ENCODE results near the gene TNN.

The TNN gene

GRCh38 chr1:175148068-175148467, 80.4 kb downstream of the TNN start:
- DNase-seq = no peak

GRCh38 chr1:175150596-175151319, 83.1 kb downstream of the TNN start:
- DNase-seq = no peak

GRCh38 chr1:175152006-175152652, 84.5 kb downstream of the TNN start:
- peak; percentile 51 for DNase-seq

- DNase-seq = peak; percentile 55
Observed at GRCh38 chr1:175154629-175155472, 87.2 kb downstream of the TNN start.

- DNase-seq = no peak
Observed at GRCh38 chr1:175155473-175155856, 87.8 kb downstream of the TNN start.

- DNase-seq = no peak
Observed at GRCh38 chr1:175155936-175156335, 88.3 kb downstream of the TNN start.

GRCh38 chr1:175157200-175157599, 89.6 kb downstream of the TNN start:
- no peak for DNase-seq

- no peak for DNase-seq
Observed at GRCh38 chr1:175158170-175158591, 90.5 kb downstream of the TNN start.

GRCh38 chr1:175162955-175163354, 95.3 kb downstream of the TNN start:
- DNase-seq = no peak

- no peak for DNase-seq
Observed at GRCh38 chr1:175163702-175164101, 96.1 kb downstream of the TNN start.

GRCh38 chr1:175164751-175165150, 97.1 kb downstream of the TNN start:
- no peak for DNase-seq

- DNase-seq = no peak
Observed at GRCh38 chr1:175166746-175167145, 99.1 kb downstream of the TNN start.

GRCh38 chr1:175167861-175168260, 100.2 kb downstream of the TNN start:
- no peak for DNase-seq

- DNase-seq = no peak
Observed at GRCh38 chr1:175168782-175169181, 101.1 kb downstream of the TNN start.

GRCh38 chr1:175169286-175170018, 101.8 kb downstream of the TNN start:
- no peak for DNase-seq

GRCh38 chr1:175171036-175171913, 103.6 kb downstream of the TNN start:
- DNase-seq = no peak

- no peak for DNase-seq
Observed at GRCh38 chr1:175172503-175172902, 104.9 kb downstream of the TNN start.

GRCh38 chr1:175173531-175173930, 105.9 kb downstream of the TNN start:
- DNase-seq = no peak

- DNase-seq = peak; percentile 7
Observed at GRCh38 chr1:175174309-175175102, 106.9 kb downstream of the TNN start.

- no peak for DNase-seq
Observed at GRCh38 chr1:175176246-175176645, 108.6 kb downstream of the TNN start.

- no peak for DNase-seq
Observed at GRCh38 chr1:175178056-175178455, 110.4 kb downstream of the TNN start.

Data from central memory CD4-positive, alpha-beta T cell (primary cell).